HepG2 (cell line): Measurements from ENCODE around the gene MLLT10. TPM values are rescaled to one million over a fixed set of nuclear protein-coding genes. Genes with fewer than 3 reads are reported as not detected.

Experiments
- DRAP1 ChIP-seq: IDR thresholded peaks from 2 replicates; pipeline ENCODE4 v1.6.1; 2016; ENCODE audit warnings: missing genetic modification reagents, missing compliant biosample characterization
- DZIP1 ChIP-seq: sonication (generic); formaldehyde crosslinking; IDR thresholded peaks from 2 replicates; pipeline ENCODE4 v1.5.0; 2020; ENCODE audit warnings: mild to moderate bottlenecking, missing genetic modification reagents
- JARID2 ChIP-seq: sonication (generic); formaldehyde crosslinking; IDR thresholded peaks from 2 replicates; pipeline ENCODE4 v1.8.1; 2023; ENCODE audit warnings: missing genetic modification reagents, inconsistent platforms; ENCODE audit not compliant: insufficient replicate concordance
- NFKBIZ ChIP-seq: IDR thresholded peaks from 2 replicates; pipeline ENCODE4 v1.6.1; 2018; ENCODE audit warnings: missing genetic modification reagents, missing compliant biosample characterization
- NFRKB ChIP-seq: fragments of 450-650 bp; IDR thresholded peaks from 2 replicates; pipeline ENCODE4 v1.6.1; 2017
- ONECUT2 ChIP-seq: sonication (generic); formaldehyde crosslinking; IDR thresholded peaks from 2 replicates; pipeline ENCODE4 v1.4.0; 2020; ENCODE audit warnings: missing genetic modification reagents
- SMARCE1 ChIP-seq: fragments of 450-650 bp; IDR thresholded peaks from 2 replicates; pipeline ENCODE4 v1.6.1; 2017; ENCODE audit warnings: borderline replicate concordance
- ZIK1 ChIP-seq: sonication (generic); formaldehyde crosslinking; IDR thresholded peaks from 2 replicates; pipeline ENCODE4 v1.5.0; 2020; ENCODE audit warnings: mild to moderate bottlenecking, low read depth, missing genetic modification reagents, borderline replicate concordance
- ZNF253 ChIP-seq: sonication (generic); formaldehyde crosslinking; IDR thresholded peaks from 2 replicates; pipeline ENCODE4 v1.8.0; 2022; ENCODE audit warnings: mild to moderate bottlenecking, missing genetic modification reagents, borderline replicate concordance
- ZNF512B ChIP-seq: sonication (generic); formaldehyde crosslinking; IDR thresholded peaks from 2 replicates; pipeline ENCODE4 v1.5.1; 2020; ENCODE audit warnings: missing genetic modification reagents, mild to moderate bottlenecking, borderline replicate concordance
- ZNF780A ChIP-seq: sonication (generic); formaldehyde crosslinking; IDR thresholded peaks from 2 replicates; pipeline ENCODE4 v1.8.0; 2022; ENCODE audit warnings: mild to moderate bottlenecking, missing genetic modification reagents, moderate library complexity
- ZNF883 ChIP-seq: sonication (generic); formaldehyde crosslinking; IDR thresholded peaks from 2 replicates; pipeline ENCODE4 v1.5.1; 2020; ENCODE audit warnings: mild to moderate bottlenecking, missing genetic modification reagents; ENCODE audit errors: not compliant biosample characterization
- polyA plus RNA-seq, 8 experiments: library from polyadenylated mRNA; depleted of rRNA in 3 of 8; stranded (reverse) in 7 of 8; unstranded in 1 of 8; fragments of >200 nt; fragmentation: Illumina TruSeq in 4 of 8; extraction: Trizol in 4 of 8; gene quantifications; 2 replicates each; pipeline versions ENCODE4 v1.2.1 to v1.2.3, GENCODE V29; 2011 to 2016; ENCODE audit warnings: low read depth in 4 of 8, missing spikeins in 1 of 8, mixed read lengths in 1 of 8; ENCODE audit not compliant: insufficient read depth in 1 of 8
- total RNA-seq, 5 experiments: library from RNA; depleted of rRNA; stranded (reverse); fragments of >200 nt; fragmentation: Illumina TruSeq; extraction: Trizol; gene quantifications; 2 replicates each; pipeline ENCODE4 v1.2.3, GENCODE V29; 2016; ENCODE audit warnings: low read depth in 1 of 5
- TF ChIP-seq, protein P1 (sequence below): sonication (generic); formaldehyde crosslinking; IDR thresholded peaks from 2 replicates; pipeline ENCODE4 v1.8.1; 2023; ENCODE audit warnings: mild to moderate bottlenecking, moderate library complexity, missing genetic modification reagents
- TF ChIP-seq, protein P2 (sequence below): IDR thresholded peaks from 2 replicates; pipeline ENCODE4 v1.6.1; 2018; ENCODE audit warnings: missing genetic modification reagents, mild to moderate bottlenecking, missing compliant biosample characterization

The MLLT10 gene
- total and polyA plus RNA-seq, 2 of the 13 experiments (the other 11 are each of a cell fraction or from before 2014, with no cell fraction given), result 51.3 to 84.1 TPM

DNA sequence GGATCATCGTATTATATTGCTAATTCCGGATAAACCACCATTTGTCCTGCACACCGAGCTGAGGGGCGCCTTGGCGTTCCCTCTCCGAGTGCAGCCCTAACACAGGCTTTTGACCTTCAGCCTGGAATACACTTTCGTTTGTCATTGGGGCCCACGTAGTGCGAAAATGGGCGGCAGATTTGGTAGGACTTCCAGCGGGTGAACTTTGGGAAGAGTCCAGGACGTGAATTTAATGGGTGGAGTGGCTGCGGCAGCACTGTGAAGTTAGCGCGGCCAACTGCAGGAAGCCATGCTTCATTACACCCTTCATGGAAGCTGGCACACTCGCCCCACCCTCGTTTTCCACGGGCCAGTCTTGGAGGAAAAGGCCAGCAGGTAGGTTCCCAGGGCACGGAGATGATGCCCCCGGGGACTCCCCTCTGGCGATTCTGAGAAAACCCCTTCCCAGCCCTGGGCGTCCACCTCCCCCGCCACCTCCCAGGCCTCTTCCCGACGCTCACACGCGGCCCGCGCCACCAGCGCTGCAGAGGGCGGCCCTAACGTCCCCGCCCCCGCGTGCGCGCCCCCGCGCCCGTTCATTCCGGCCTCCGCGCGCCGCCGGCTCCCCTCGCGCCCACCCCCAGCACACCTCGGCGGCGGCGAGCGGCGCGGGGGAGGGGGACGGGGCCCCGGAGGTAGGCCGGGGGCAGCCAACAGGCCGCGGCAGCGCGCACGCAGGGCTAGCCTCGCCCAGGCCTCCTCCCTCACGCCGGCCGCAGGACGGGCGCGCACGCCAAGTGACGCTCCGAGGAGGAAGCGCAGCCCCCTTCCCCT is at the start of gene MLLT10 (continued):
- TF ChIP-seq DZIP1 (CRISPR knock-in tag) (no peak; the same call in 1 of the 2 replicates), ONECUT2 (CRISPR knock-in tag) (no peak; the same call in 1 of the 2 replicates), ZNF883 (CRISPR knock-in tag) (peak; percentile 89), ZNF512B (peak; percentile 51; the same call in 1 of the 2 replicates), ZIK1 (CRISPR knock-in tag) (no peak), ZNF253 (CRISPR knock-in tag) (no peak; the same call in 1 of the 2 replicates), NFRKB (peak; percentile 64; the same call in 1 of the 2 replicates), NFKBIZ (CRISPR knock-in tag) (peak; percentile 72), DRAP1 (peak; percentile 45), SMARCE1 (no peak), JARID2 (CRISPR knock-in tag) (no peak), ZNF780A (CRISPR knock-in tag) (no peak)
- TF ChIP-seq, protein P1, sequence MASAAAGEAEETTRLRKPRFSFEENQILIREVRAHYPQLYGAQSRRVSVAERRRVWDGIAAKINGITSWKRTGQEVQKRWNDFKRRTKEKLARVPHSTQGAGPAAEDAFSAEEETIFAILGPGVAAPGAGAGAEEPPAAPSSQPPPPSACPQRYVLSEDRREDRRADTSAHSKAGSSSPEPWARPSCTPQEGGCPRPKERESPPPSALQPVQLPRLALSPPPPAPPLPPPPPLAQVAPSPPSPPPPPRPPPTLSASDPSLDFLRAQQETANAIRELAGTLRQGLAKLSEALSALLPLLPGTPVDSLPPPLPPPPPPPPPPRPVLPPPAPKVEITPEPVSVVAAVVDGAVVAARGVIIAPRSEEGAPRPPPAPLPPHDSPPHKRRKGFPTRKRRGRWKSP (CRISPR knock-in tag), result peak; percentile 90
- TF ChIP-seq, protein P2, sequence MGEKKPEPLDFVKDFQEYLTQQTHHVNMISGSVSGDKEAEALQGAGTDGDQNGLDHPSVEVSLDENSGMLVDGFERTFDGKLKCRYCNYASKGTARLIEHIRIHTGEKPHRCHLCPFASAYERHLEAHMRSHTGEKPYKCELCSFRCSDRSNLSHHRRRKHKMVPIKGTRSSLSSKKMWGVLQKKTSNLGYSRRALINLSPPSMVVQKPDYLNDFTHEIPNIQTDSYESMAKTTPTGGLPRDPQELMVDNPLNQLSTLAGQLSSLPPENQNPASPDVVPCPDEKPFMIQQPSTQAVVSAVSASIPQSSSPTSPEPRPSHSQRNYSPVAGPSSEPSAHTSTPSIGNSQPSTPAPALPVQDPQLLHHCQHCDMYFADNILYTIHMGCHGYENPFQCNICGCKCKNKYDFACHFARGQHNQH (CRISPR knock-in tag), result peak; percentile 78
